GM18502 (cell line): Measurements from ENCODE around the gene PBLD.

ENCODE experiments used
- ATAC-seq: cut with Tn5 transposase; IDR thresholded peaks from one replicate; pipeline ENCODE4 v1.9.1; 2021; ENCODE audit warnings: mild to moderate bottlenecking; ENCODE audit not compliant: unreplicated experiment, poor library complexity

PBLD gene

GRCh38 chr10:68239069-68239468, 93.7 kb downstream of the PBLD start:
- no peak for ATAC-seq

GRCh38 chr10:68238371-68238770, 94.4 kb downstream of the PBLD start:
- no peak for ATAC-seq

- ATAC-seq: no peak
Measured at GRCh38 chr10:68237173-68237572, 95.6 kb downstream of the PBLD start.

- ATAC-seq: no peak
Measured at GRCh38 chr10:68235581-68235980, 97.1 kb downstream of the PBLD start.

- ATAC-seq: no peak
Measured at GRCh38 chr10:68235111-68235510, 97.6 kb downstream of the PBLD start.

- ATAC-seq: no peak
Measured at GRCh38 chr10:68233046-68233445, 99.7 kb downstream of the PBLD start.
